Fibroblast of lung (primary cell): ENCODE results near the gene SEMA3E.

Experiments used
- EZH2 ChIP-seq: IDR thresholded peaks from 2 replicates; pipeline ENCODE4 v1.5.1; 2012; ENCODE audit warnings: low read length, control low read depth, mild to moderate bottlenecking; ENCODE audit errors: missing control alignments
- TF ChIP-seq, protein P1 (sequence below), 2 donors: IDR thresholded peaks in 1 of 2; conservative IDR thresholded peaks in 1 of 2; 1 replicate in 1 of 2; 2 replicates in 1 of 2; pipeline ENCODE4 v1.5.1; 2011 to 2012; ENCODE audit warnings: low read length in 2 of 2, control low read depth in 1 of 2, inconsistent platforms in 1 of 2, low read depth in 1 of 2, mild to moderate bottlenecking in 1 of 2

GRCh38 chr7:83663131-83663530 is 14.2 kb upstream of the SEMA3E start:
- TF ChIP-seq, protein P1, sequence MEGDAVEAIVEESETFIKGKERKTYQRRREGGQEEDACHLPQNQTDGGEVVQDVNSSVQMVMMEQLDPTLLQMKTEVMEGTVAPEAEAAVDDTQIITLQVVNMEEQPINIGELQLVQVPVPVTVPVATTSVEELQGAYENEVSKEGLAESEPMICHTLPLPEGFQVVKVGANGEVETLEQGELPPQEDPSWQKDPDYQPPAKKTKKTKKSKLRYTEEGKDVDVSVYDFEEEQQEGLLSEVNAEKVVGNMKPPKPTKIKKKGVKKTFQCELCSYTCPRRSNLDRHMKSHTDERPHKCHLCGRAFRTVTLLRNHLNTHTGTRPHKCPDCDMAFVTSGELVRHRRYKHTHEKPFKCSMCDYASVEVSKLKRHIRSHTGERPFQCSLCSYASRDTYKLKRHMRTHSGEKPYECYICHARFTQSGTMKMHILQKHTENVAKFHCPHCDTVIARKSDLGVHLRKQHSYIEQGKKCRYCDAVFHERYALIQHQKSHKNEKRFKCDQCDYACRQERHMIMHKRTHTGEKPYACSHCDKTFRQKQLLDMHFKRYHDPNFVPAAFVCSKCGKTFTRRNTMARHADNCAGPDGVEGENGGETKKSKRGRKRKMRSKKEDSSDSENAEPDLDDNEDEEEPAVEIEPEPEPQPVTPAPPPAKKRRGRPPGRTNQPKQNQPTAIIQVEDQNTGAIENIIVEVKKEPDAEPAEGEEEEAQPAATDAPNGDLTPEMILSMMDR (conservative IDR thresholded peaks at IDR 0.05 in 1 of 2, IDR thresholded peaks at IDR 0.05 in 1 of 2; ENCODE audit: low read depth in 1 of 2, low read length in 2 of 2), result no peak
- no peak for TF ChIP-seq EZH2
